HG02943 (cell line): ENCODE measurements around the gene ARHGEF40.

ENCODE experiments used
- ATAC-seq: cut with Tn5 transposase; IDR thresholded peaks from one replicate; pipeline ENCODE4 v1.9.1; 2021; ENCODE audit warnings: mild to moderate bottlenecking, low read depth, moderate library complexity; ENCODE audit not compliant: unreplicated experiment

ARHGEF40 gene

GRCh38 chr14:21058903-21059302 is 11.2 kb upstream of the ARHGEF40 start:
- no peak for ATAC-seq

GRCh38 chr14:21059842-21060613 is 10.1 kb upstream of the ARHGEF40 start:
- ATAC-seq, result no peak

- ATAC-seq, result no peak
Measured at GRCh38 chr14:21060614-21061346, 9.3 kb upstream of the ARHGEF40 start.

- no peak for ATAC-seq
Measured at GRCh38 chr14:21061347-21061668, 8.8 kb upstream of the ARHGEF40 start.

GRCh38 chr14:21063479-21063878 is 6.6 kb upstream of the ARHGEF40 start:
- ATAC-seq, result no peak

- no peak for ATAC-seq
Measured at GRCh38 chr14:21066882-21067502, 3.1 kb upstream of the ARHGEF40 start.

DNA sequence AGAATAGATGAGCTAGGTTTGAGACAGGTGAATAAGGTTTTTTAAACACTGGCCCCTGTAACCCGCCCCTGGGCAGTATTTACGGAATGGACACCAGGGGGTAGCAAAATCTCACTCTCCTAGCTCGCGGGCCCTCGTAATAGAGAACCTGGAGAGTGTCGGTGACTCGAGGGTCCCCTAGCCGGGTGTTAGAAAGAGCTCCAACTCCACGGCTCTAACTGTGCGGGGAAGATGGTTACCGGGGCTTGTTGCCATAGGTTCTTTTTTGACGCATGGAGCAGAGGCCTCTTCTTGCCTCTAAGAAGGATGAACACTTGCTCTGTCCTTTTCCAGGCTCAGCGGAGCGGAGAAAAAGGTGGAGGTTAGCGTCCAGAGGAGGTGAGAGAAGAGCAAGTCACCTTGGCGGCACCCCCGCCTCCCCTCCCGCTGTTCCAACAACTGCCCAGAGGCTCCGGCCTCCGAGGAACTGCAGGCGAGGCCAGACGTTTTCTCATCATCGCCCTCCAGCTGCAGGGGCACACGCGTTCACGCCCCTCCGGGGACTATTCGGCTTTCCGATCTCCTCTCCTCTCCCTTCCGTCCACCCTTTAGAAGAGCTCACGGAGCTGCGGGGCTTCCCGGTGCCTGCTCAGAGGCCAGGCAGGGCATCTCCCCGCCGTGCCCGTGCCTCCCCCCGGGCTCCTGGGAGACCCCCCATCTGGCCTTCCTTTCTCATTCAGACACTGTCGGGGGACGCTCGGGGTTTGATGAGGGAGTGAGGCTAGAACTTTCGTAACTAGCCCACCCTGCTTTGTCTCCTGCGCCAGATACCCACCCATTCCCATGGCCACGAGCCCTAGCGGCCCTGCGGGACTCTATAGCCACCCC is 1.4 kb upstream of the ARHGEF40 start:
- no peak for ATAC-seq

- no peak for ATAC-seq
Measured at GRCh38 chr14:21069388-21070082, 569 bp upstream of the ARHGEF40 start.

DNA sequence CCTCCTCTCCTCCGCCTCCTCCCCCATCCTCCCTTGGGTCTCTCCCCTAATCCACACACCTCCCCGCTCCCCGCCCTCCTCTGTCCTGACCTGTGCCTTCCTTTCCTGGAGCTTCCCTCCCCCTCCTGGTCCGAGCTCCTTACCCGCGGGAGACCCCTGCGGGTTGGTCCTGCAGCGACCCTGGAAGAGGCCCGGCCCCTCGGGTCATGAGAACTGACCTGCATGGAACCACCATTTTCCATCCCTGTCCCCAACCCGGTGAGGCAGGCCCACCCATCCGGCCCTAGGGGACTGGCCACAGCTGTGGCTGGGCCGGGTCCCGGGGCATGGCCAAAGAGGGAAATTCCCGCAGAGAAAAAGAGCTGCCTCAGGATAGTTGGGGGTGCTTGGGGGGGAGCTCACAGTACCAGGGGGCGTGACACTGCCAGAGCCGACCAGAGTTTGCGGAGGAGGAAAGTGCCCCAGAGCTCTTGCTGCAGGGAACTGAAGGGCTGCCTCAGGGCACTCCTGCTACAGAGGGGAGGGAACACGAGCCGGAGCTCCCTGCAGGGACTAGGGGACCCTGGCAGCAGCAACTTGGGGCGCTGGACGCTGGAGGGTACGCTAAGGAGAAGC is 613 bp downstream of the ARHGEF40 start:
- peak; percentile 17 for ATAC-seq

- ATAC-seq, result peak; percentile 58
Measured at GRCh38 chr14:21071225-21072030, 1.3 kb downstream of the ARHGEF40 start.

GRCh38 chr14:21072031-21072473 is 1.9 kb downstream of the ARHGEF40 start:
- ATAC-seq, result no peak

GRCh38 chr14:21072781-21073339 is 2.8 kb downstream of the ARHGEF40 start:
- no peak for ATAC-seq

DNA sequence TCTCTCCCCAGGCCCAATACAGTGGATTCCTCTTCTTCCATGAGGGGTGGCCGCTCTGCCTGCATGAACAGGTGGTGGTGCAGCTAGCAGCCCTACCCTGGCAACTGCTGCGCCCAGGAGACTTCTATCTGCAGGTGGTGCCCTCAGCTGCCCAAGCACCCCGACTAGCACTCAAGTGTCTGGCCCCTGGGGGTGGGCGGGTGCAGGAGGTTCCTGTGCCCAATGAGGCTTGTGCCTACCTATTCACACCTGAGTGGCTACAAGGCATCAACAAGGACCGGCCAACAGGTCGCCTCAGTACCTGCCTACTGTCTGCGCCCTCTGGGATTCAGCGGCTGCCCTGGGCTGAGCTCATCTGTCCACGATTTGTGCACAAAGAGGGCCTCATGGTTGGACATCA is 3.8 kb downstream of the ARHGEF40 start:
- ATAC-seq, result no peak

- no peak for ATAC-seq
Measured at GRCh38 chr14:21074398-21075272, 4.5 kb downstream of the ARHGEF40 start.

DNA sequence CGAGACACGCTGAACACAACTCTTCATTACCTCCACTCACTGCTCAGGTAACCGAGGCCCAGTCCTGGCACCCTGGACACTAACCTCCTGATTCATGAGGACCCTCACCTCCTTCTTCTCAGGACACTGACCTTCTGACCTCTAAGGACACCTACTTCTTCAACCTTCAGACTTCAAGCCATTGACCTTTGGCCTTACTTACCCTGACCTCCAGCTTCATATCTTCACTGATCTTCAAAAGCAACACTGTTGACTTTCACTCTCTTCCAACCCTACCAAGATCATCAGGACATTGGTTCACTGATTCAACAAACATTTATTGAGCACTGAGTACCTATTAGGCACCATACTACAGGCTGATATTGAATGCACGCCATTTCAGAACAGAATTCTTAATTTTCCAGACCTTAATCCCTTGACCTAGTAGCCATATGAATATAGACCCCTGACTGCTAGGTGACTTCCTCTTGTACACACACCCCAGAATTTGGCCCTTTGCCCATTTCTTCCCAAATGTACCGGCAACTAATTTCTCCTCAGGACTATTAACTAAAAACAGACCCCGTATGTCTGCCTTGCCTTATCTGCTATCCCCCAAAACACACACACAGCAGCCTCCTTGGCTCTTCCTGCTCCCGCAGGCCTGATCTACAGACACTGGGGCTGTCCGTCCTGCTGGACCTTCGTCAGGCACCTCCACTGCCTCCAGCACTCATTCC is 5.8 kb downstream of the ARHGEF40 start:
- ATAC-seq, result no peak

DNA sequence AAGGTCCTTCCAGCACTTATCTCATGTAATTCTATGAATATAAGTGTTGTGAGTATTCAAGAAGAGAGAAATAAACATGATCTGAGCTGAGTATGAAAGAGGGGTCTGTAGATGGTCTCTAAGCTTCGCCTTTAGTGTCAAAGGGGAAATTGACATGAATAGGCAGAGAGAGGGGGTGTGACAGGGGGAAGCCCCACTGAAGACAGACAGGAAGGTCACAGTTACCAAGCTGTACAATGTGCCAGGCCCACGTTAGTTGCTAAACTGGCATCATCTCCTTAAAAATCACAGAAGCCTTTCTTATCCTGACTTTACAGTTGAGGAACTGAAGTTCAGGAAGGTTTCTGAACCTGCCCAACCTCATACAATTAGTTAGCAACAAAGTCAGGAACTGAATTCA is 7.6 kb downstream of the ARHGEF40 start:
- no peak for ATAC-seq

DNA sequence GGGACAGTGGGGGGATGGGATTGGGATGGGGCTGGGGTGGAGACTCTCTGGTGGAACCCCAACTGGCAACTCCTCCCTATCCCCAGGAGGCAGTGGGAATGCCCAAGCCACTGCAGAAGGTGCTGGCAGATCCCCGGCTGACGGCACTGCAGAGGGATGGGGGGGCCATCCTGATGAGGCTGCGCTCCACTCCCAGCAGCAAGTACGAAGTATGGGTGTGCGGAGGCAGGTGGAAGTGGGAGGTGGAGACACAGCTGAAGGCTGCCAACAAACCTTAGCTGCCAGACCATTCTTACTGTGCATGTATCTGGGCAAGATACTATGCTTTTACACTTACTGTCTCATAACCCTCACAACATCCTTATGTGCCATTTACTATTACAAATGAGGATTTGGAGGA is 8.2 kb downstream of the ARHGEF40 start:
- no peak for ATAC-seq
